ENCODE results near the gene LCA5L. TPM values are rescaled to one million over a fixed set of nuclear protein-coding genes. Genes with fewer than 3 reads are reported as not detected.

Gene LCA5L
- total RNA-seq, 1 donor from 2014 or later, result 3.0 TPM

DNA sequence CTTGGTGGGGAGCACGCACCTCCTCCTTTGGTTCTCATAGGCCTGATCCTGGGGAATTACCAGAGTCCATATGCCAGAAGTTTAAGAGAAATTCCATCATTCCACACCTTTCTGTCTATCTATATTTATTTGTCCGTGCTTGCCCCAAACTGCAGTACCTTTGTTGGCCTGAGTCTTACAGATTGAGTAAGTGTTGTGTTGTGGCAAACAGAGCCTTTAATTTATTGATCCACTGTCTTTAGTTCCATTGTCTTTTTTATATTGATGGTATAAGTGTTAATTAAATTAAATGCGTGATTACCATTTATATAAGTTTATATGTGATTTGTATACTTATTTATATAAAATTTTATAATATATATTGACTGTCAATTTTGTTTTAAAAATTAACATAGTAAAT, 11.1 kb upstream of the LCA5L start:
- Histone ChIP-seq H3K9me3 (no peaks in the 10 kb centered on the region), H3K27ac (no peak overlapping the region), H3K4me3 (no peak overlapping the region), H3K4me1 (no peaks in the 10 kb centered on the region), H3K27me3 (ENCODE audit: low read depth) (no peaks in the 10 kb centered on the region), H3K36me3 (no peaks in the 10 kb centered on the region)
- TF ChIP-seq, protein P1, sequence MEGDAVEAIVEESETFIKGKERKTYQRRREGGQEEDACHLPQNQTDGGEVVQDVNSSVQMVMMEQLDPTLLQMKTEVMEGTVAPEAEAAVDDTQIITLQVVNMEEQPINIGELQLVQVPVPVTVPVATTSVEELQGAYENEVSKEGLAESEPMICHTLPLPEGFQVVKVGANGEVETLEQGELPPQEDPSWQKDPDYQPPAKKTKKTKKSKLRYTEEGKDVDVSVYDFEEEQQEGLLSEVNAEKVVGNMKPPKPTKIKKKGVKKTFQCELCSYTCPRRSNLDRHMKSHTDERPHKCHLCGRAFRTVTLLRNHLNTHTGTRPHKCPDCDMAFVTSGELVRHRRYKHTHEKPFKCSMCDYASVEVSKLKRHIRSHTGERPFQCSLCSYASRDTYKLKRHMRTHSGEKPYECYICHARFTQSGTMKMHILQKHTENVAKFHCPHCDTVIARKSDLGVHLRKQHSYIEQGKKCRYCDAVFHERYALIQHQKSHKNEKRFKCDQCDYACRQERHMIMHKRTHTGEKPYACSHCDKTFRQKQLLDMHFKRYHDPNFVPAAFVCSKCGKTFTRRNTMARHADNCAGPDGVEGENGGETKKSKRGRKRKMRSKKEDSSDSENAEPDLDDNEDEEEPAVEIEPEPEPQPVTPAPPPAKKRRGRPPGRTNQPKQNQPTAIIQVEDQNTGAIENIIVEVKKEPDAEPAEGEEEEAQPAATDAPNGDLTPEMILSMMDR (IDR thresholded peaks at IDR 0.05), result no peak
- ATAC-seq (no peak), DNase-seq (no peak)
- intact Hi-C loops (cut with DNase I), result no loop called here

DNA sequence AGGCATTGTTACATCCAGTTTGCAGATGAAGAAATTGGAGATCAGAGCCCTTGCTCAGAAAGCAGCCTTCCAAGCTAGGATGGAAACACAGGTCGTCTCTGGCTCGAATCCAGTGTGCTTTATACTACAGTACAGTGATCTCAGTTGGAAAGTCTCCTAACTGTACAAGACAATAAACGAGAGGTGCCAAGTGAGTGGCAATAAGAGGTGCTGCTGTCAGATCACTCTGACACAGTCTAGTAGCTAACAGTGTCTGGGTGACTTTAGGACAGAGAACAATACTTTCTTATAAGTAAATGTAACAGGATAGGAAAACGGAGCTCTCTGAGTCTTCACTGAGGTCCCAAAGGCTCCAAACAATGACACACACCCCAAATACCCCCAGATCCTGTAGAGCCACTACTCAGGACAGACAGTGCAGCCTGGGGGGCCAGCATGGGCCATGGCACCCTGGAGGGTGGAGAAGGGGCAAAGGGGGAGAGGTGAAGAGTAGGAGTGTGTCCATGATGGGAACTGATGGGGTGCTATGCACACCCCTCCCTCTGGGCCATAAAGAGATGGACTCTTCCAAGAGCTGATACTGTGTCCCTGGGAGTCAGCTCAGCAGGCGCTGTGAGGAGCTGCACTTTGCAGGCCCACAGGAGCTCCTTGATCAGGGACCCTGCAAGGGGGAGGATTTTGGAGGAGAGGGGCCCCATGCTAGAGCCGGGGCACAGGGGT, 9.5 kb upstream of the LCA5L start:
- intact Hi-C loops (cut with DNase I), result no loop called here
- Histone ChIP-seq H3K9me3 (no peaks in the 10 kb centered on the region), H3K36me3 (no peaks in the 10 kb centered on the region), H3K27ac (no peak overlapping the region), H3K4me1 (no peaks in the 10 kb centered on the region), H3K4me3 (no peak overlapping the region), H3K27me3 (ENCODE audit: low read depth) (no peaks in the 10 kb centered on the region)
- ATAC-seq (no peak), DNase-seq (no peak)
- TF ChIP-seq, protein P1 (IDR thresholded peaks at IDR 0.05), result no peak

DNA sequence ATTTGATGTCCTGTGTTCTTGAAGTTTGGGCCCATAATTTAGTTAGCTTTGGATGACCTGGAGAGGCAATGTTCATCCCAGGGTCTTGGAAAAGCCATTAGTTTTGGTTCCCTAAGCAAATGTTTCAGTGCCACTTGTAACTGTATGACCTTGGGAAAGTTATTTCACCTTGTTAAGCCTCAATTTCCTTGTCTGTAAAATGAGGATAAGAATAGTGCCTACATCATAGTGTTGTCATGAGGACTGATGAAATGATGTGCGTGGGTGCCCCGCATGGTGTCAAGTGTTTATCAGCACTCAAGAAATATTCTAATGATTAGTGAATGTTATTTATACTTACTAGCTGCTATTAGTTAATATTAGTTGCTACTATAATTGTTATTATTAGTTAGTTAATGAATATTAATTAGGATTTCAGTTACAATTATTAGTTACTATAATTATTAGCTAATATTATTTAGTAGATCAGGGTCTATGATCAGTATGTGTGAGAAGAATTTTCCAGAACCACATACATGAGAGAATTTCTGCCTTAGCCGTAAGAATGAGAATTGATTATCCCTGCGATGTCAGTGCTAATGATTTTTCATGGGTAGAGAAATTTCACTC, 8.1 kb upstream of the LCA5L start:
- ATAC-seq (no peak), DNase-seq (no peak)
- Histone ChIP-seq H3K27ac (no peak overlapping the region), H3K4me3 (no peak overlapping the region), H3K9me3 (no peaks in the 10 kb centered on the region), H3K36me3 (no peaks in the 10 kb centered on the region), H3K27me3 (ENCODE audit: low read depth) (no peaks in the 10 kb centered on the region), H3K4me1 (no peaks in the 10 kb centered on the region)
- TF ChIP-seq, protein P1 (IDR thresholded peaks at IDR 0.05), result no peak
- intact Hi-C loops (cut with DNase I), result no loop called here

DNA sequence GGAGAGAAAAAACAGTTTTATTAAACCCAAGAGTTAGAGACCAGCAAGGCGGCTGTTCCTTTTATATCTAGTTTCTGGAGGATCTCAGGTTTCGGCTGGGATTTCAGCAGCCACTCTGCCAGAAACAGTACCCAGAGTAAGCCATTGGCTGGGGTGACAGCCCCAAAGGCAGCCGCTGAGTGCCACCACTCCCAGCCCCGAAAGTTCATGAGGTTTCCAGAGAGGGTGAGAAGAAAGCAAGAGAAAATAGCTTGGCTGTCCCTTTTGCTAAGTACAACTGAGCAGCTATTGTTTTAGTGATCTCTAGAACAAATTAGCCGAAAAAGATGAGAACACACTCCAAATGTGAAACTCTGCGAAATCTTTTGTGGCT, 7.4 kb upstream of the LCA5L start:
- TF ChIP-seq, protein P1 (IDR thresholded peaks at IDR 0.05), result no peak
- H3K27ac ChIP-seq, result no peak overlapping the region
- H3K27me3 ChIP-seq (ENCODE audit: low read depth), result no peaks in the 10 kb centered on the region
- intact Hi-C loops (cut with DNase I), result no loop called here
- no peaks in the 10 kb centered on the region for H3K4me1 ChIP-seq
- H3K4me3 ChIP-seq, result no peak overlapping the region
- DNase-seq, result no peak
- no peaks in the 10 kb centered on the region for H3K9me3 ChIP-seq
- no peak for ATAC-seq
- no peaks in the 10 kb centered on the region for H3K36me3 ChIP-seq

DNA sequence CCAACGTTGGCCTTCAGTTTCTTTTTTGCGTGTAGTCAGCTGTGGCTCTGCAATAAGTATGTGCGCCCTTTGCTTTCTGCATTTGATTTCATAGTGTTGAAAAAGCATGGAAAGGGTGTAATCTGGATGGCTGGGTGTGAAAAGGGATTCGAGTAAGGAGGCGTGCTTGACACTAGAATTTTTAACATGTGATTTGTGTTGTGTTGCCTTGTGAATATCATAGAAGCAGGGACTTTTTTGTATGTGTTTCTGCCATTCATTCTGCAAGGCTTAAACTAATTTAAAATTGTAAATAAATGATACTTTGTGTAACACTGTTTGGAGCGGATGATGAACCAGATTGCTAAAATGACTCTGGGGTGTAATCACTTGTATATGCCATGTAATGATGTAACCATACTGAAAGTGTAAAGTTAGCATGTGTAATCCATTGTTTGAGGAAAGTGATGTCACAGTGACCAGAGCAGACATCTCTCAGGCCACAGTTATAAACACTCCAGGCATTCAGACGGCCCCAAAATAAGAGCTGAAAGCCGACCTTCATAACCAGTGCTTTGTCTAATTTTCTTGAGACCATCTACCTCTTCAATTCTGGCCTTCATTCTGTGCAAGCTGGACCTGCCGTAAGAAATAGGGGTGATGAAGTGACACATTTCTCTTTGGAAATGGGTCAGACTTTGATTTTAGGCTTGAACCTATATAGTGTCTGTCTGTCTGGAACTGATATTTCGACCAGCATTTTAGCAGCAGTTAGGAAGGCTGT, 6.8 kb upstream of the LCA5L start:
- DNase-seq (no peak), ATAC-seq (no peak)
- Histone ChIP-seq H3K27me3 (ENCODE audit: low read depth) (no peaks in the 10 kb centered on the region), H3K36me3 (no peaks in the 10 kb centered on the region), H3K27ac (peak overlapping the region; percentile 31), H3K4me3 (peak overlapping the region; percentile 40), H3K4me1 (no peaks in the 10 kb centered on the region), H3K9me3 (no peaks in the 10 kb centered on the region)
- TF ChIP-seq, protein P1 (IDR thresholded peaks at IDR 0.05), result no peak
- intact Hi-C loops (cut with DNase I), result no loop called here

Data from lower lobe of right lung (tissue), 2 donors.